ENCODE data around the gene PRSS27.
"Not testable (repeated sequence)": the region's sequence is repeated elsewhere in the genome, so short reads cannot be mapped to it uniquely, and the experiment has no call there.

PRSS27 gene

GRCh38 chr16:2707368-2708289 lies 12.4 kb downstream of the PRSS27 start:
- DNase-seq = no peak

- DNase-seq = no peak
Measured at GRCh38 chr16:2706611-2707311, 13.3 kb downstream of the PRSS27 start.

GRCh38 chr16:2706085-2706484 lies 13.9 kb downstream of the PRSS27 start:
- no peak for DNase-seq

- no peak for DNase-seq
Measured at GRCh38 chr16:2705351-2705750, 14.7 kb downstream of the PRSS27 start.

GRCh38 chr16:2704983-2705275 lies 15.1 kb downstream of the PRSS27 start:
- no peak for DNase-seq

GRCh38 chr16:2704166-2704982 lies 15.7 kb downstream of the PRSS27 start:
- DNase-seq = no peak

- DNase-seq = no peak
Measured at GRCh38 chr16:2702871-2703745, 16.9 kb downstream of the PRSS27 start.

- DNase-seq = no peak
Measured at GRCh38 chr16:2702438-2702825, 17.6 kb downstream of the PRSS27 start.

GRCh38 chr16:2701713-2702437 lies 18.1 kb downstream of the PRSS27 start:
- no peak for DNase-seq

GRCh38 chr16:2701272-2701671 lies 18.8 kb downstream of the PRSS27 start:
- DNase-seq = no peak

- DNase-seq = no peak
Measured at GRCh38 chr16:2700786-2701185, 19.2 kb downstream of the PRSS27 start.

- DNase-seq = no peak
Measured at GRCh38 chr16:2699791-2700600, 20.0 kb downstream of the PRSS27 start.

GRCh38 chr16:2698965-2699750 lies 20.9 kb downstream of the PRSS27 start:
- DNase-seq = no peak

- no peak for DNase-seq
Measured at GRCh38 chr16:2698103-2698870, 21.7 kb downstream of the PRSS27 start.

GRCh38 chr16:2697401-2697948 lies 22.5 kb downstream of the PRSS27 start:
- no peak for DNase-seq

- not testable (repeated sequence) for DNase-seq
Measured at GRCh38 chr16:2696601-2697250, 23.3 kb downstream of the PRSS27 start.

- DNase-seq = no peak
Measured at GRCh38 chr16:2692948-2693651, 26.9 kb downstream of the PRSS27 start.

All from T1000 (cell line).